T-helper 1 cell (primary cell): ENCODE data around the gene GH1.
A peak's percentile ranks its signal among the peaks of the same experiment; 100 is the strongest.
"Not testable (repeated sequence)": the region's sequence is repeated elsewhere in the genome, so short reads cannot be mapped to it uniquely, and the experiment has no call there.

Experiments used
- DNase-seq, 5 donors: peaks; one replicate each; pipeline ENCODE4 v3.0.0-alpha.2; 2012 to 2020
- total RNA-seq, 4 donors: gene quantifications; one replicate each; lab custom pipeline; 2026; lab: John Stamatoyannopoulos, UW

GH1 gene
- total RNA-seq: 0 reads per million in 4 donors

DNA sequence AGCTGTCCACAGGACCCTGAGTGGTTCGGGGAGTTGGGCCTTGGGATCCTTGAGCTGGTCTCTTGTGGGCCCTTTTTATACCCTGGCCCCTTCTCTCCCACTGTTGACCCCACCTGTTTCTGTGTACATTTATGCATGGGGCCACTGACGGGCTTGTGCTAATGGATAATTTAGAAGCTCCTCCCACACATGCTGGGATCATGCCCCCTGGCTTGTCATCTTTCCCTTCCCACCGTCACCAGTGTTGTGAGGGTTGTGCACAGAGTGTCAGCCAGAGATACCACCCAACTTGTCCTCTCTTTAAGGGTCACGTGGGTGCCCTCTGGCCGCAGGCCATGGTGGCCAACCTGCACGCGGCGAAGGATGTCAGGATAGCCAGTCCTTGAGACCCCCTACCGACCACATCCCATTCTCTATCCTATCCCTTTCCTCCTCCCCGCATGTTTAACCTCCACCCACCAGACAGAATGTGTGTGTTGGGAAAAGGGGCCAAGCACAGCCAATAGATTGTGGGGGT is at the start of gene GH1:
Gene GH1, minus strand, starts transcription at position 51 of the 517 bp plus-strand sequence. CDS start 63 bp downstream, outside the sequence.
- not testable (repeated sequence) for DNase-seq

DNA sequence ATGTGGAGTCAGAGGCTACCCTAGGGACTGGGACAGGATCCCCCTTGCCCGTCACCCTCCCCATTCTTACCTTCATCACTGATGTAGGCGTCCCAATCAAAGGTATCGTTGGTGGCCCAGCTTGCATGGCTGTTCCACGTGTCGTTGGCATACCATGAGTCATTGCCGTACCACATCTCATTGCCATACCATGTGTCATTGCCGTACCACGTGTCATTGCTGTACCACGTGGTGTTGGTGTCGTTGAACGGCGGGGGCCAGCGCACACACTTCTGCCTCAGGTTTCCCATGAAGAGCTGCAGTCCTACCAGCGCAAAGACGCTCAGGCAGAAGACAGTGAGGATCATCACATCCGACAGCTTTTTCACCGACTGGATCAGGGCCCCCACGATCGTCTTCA is 49.3 kb upstream of the GH1 start:
- DNase-seq: no peak

DNA sequence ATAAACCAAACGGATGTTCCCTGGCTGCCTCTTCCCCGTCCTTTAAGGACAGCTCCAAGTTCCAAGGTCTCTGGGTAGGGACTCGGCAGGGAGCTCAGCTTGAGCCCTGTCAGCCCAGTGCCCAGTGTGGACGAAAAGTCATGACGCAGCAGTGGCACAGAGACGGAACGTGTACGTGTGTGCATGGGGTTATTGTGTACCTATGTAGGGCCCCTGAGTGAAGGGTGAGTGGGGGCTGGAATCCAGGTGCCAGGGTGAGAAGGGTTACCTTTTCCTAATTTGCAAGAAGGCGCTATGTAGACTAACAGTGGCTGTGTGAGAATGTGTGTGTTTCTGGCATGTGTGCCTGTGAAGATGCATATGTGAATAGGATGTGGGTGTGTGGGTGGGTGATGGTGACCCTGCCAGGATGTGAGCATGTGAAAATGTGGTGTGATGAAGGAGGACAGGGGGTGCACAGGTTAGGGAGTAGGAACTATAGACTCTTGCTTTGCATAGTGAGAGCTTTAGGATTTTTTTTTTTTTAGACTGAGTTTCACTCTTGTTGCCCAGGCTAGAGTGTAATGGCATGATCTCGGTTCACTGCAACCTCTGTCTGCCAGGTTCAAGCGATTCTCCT is 48.1 kb upstream of the GH1 start:
- peak in 1 of 5 donors; percentile 30 for DNase-seq

DNA sequence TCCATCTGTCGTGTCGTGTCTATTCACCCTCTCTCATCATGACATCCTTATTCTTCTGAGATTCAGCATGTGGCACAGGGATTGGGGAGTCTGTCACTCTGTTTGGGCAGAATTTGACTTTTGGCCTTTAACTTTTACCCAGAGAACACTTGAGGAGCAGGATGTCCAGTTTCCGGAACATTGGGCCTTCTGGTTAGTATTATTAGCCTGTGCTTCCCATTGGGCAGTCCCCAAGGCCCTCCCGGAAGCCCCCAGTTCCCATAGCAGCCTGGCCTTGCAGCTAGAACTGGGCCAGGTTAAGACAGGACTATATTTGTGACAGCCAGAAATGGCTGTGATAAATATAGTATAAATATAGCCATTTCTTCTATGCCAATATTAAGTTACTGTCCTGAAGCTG is 44.5 kb upstream of the GH1 start:
- DNase-seq: no peak

DNA sequence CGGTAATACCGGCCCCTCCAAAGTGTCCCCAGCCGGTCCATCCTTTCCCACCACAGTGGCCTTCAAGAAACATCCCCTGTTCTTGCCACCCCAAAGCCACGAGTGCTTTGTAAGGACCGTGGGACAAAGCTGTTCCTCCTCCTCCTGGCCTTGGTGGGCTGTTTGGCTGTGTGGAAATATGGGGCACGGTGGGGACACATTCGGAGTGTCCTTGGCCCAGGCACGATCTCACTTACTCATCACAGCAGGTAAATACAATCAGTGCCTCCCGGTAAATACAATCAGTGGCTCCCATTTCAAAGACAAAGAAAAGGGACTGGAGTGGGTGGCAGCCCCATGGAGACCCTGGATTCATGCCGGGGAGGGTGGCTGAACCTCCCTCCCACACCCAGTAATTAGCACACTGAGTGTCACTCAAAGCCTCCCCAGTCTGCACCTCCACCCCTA is 43.7 kb upstream of the GH1 start:
- no peak for DNase-seq

DNA sequence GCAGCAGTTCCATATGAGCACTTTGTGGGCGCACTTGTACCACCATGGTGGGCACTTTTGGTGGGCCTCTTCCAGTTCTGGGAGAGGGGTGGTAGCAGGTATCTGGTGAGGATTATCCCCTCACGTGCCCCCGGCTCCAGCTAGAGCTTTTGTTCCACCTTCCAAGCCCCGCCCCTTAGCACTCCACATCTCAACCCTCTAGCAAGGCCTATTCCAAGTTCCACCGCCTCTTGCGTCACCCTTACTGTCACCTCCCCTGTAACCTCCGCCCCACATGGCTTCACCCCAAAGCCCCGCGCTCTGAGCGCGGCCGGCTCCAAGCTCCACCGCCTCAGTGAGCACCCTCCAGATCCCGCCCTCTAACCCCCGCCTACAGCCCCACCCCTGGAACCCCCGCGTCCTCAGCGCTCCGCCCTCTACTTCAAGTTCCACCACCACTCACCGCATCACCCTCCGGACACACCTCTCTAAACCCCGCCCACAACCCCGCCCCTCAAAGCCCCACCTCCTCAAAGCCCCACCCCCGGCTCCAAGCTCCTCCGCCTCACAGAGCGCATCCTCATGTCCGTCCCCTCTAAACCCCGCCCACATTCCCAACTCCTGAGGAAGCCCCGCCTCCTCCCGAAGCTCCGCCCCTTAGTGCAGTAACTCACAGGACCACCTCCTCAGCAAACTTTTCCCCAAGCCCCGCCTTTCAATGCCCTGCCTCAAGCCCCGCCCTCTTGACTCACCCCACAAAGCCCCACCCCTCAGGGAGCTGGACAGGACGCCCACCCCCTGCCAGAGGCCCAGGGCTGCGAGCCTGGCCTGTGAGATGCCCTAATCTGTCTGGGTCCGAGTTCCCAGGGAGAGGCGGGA is 42.9 kb upstream of the GH1 start:
- DNase-seq: peak in 4 of 5 donors; percentile 20 to 38 (median 26)

DNA sequence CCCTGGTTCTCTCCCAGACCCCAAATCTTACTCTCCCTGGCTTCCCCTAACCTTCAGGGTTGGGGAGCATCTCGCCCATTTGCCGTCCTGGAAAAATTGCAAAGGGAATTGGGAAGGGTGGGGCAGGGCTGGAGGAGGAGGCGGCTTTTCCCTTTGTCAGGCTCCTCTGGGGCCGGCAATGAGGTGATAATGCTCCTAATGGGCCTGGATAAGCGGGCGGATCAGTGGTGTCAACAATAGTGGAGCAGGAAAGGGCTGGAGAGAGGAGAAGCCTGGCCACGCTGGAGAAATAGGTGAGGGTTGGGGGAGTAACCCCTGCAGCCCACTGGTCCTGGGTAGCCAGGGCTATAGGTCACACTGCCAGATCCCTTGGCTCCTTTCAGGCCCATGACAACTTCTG is 41.8 kb upstream of the GH1 start:
- DNase-seq: no peak

DNA sequence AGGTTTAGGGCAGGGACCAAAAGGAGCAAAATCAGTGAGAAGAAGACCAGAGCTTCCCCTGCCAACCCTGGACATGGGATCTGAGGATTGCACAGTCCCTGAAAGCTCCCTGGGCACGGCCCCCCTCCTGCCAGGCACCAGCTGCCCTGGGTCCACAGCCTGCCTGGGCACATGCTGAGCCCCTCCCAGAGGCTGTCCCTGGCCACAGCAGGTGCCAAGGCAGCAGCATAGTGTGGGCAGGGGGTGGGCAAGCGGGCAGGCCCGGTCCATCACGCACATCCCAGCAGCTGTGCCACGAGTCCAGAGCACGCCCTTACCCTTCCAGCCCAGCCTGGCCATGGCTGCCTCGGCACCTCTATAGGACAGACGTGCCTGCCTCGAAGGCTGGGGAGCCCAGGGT is 41.4 kb upstream of the GH1 start:
- DNase-seq: no peak

DNA sequence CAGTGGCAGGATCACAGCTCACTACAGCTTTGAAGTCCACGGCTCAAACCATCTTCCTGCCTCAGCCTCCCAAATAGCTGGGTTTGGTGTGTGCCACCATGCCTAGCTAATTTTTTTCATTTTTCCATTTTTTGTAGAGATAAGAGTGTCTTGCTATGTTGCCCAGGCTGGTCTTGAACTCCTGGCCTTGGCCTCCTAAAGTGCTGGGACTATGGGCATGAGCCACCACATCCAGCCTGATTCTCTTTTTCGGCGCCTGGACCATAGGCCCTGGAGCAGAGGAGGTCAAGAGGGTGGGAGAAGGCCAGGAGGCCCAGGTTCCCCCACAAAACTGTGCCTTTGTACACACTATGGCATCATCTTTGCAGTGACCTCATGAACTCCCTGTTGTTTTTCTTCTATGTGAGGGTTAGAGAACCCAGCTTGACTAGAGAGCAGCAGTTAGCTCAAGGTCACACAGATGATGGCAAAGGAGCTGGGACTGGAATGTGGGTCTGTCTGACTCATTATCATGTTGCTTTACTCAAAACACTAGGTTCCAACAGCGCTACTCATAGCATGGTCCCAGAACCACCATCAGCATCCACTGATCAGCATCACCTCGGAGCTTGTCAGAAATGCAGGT is 37.8 kb upstream of the GH1 start:
- DNase-seq: no peak

DNA sequence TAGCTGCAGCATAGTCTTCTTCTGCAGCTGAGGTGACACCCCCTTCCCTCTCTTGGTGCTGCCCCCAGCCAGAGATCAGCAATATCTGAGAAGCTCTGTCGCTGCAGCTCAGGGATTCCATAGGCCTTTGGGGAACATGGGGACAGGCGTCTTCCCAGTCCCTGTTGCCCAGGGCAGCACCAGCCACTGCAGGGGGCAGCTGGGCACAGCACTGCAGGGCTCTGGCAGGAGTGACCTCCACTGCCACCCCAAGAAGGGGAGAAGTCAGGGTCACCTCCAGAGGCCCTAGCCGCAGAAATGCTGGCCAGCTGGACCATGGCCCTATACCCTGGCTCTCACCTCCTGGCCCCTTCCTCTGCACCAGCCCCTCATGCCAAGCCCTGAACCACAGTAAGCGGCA is 37.2 kb upstream of the GH1 start:
- DNase-seq: no peak

DNA sequence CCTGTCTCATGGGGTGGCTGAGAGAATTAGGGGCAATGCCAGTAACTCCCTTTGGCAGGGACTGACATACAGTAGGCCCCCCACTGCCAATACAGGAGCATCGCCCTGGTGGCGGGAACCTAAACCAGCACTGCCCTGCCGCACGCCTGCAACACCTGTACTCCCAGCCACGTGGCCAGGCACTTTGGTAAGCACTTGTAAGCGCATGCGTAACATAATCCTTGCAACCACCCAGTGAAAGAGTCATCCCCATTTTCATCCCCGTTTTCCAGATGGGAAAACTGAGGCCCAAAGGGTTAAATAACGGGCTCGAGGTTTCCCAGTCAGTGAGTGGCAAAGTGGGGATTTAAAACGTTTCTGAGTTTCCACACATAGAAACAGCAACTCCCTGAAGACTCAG is 36.6 kb upstream of the GH1 start:
- no peak for DNase-seq

DNA sequence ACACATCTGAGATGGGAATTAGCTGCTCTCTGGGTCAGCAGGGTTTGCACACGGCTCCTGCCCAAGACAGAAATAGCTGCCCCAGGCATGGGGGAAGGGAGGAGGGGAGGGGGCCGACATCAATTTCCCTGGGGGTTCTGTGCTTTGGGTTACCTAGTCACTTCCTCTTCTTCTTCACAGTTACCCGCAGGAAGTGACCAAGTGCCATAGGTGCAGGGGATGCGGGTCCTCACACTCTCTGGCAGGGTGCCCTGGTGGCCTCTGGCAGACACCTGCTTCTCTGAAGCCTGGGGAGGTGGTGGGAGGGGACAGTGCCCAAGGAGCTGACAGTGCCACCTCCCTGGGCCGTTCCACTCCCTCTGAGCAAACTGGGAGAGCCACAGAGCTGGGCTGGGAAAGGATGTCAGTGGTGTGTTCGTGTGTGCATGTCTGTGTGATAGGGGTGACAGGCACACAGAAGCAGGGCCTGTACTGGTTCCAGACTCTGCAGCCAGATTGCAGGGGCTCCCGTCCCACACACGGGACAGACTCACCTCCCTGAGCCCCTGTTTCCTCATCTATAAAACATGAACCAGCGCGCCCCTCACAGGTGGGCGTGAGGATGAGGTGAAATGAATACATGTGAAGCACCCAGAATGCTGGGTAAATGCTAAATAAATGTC is 35.9 kb upstream of the GH1 start:
- peak in 1 of 5 donors; percentile 44 for DNase-seq

DNA sequence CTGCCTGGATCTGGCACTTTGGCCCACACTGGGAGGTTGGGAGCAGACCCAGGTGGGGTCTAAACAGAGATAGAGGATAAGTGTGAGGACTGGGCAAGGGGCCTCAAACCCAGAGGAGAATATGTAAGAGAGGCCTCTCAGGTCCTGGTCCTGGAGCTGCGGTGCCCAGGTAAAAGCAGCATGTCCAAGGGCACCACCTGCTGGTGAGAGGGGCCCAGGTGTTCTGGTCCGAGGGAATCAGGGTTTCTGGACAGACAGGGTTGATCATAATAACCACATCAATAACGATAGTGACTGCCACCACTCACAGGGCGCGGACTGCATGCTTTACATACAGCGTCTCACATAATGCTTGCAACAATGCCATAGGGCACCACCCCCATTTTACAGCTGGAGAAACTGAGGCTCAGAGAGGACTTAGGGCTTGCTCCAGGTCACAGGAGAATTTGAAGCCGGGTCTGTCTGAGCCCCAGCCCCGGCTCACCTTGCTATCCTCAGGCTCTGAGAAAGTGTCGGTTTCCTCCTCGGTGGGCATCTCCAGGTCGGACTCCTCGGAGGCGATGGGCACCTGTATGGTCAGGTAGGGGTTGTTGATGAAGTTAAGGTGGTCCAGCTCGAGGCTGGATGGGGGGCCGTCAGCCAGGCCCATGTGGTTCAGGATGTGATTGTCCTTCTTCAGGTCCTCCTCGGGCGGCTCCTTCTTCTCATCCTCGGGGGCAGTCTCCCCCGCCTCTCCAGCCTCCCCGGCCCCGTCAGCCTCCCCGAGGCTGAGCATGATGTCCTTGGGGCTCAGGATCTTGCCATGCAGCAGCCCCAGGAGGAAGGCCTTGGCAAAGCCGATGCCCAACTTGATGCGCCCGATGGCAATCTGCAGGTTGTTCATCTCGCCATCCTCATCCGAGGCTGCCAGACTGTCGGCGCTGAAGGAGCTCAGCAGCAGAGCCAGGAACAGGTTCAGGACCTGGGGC is 32.6 kb upstream of the GH1 start:
- DNase-seq: peak in 1 of 5 donors; percentile 20

DNA sequence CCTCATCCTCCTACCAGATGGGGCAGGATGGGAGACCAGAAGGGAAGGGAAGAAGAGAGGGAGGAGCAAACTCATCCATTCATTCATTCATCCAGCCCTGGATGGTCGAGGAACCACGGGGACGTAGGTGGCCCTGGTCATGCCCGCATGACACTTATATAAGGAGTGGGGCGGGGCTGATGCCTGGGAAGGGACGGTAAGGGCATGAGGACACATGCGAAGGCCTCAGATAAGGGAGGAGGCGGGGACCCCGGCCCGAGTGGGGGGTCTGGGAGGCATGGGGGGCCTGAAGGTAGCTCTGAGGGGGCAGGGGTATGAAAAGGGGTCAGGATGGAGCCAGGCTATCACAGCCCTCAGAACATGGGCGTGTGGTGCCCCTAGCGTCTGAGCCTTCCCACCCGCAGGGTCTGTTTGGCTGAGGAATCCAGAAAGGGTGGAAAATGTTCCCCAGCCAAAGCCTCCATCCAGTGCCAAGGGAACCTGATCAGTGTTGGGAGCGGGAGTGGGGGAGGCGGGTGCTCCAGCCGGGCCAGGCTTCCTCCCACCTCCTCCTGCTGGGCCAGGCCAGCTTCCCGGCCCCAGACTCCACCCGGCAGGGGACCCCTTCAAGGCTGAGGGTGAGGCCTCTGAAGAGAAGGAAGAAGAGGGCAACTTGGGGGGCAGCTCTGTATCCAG is 31.1 kb upstream of the GH1 start:
- DNase-seq: no peak

DNA sequence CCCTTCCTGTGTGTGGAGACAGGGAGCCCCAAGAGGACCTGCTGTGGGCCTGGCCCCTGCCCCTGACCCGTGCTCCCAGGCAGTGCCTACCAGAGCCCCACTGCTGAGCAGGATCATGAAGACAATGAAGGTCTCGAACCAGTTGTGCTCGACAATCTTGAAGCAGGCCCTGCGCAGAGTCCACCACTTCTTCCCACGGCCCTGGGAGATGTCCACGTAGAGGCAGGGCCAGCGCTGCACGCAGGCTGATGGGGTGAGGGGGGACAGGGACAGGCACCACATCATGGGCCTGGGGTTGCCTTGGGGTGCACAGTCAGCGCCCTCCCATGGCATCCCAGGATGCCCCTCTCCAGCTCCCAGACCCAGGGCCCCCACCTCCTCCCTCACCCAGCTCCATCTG is 29.9 kb upstream of the GH1 start:
- no peak for DNase-seq

DNA sequence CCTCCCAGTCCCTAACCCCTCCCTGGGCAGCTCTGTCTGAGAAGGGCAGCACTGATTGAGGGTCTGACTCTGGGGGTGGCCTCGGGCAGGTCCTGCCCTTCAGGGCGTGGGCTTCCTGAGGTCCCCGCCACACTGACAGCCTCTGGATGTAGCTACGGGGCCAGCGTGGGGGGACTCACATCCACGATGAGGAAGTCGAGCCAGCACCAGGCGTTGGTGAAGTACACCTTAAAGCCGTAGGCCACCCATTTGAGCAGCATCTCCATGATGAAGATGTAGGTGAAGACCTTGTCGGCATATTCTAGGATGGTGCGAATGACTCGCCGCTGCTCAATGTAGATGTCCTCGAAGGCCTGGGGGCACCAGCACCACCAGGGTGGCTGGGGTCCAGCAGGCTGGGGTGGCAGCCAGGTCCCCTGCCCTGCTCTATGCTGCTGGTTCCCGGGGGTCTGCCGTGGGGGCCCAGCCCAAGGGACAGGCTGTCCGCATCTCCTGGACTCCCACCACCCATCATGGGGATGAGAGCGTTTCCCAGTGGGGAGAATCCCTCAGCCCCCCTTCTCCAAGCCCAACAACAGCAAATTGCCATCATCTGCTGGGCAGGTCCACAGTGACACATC is 29.2 kb upstream of the GH1 start:
- DNase-seq: no peak

DNA sequence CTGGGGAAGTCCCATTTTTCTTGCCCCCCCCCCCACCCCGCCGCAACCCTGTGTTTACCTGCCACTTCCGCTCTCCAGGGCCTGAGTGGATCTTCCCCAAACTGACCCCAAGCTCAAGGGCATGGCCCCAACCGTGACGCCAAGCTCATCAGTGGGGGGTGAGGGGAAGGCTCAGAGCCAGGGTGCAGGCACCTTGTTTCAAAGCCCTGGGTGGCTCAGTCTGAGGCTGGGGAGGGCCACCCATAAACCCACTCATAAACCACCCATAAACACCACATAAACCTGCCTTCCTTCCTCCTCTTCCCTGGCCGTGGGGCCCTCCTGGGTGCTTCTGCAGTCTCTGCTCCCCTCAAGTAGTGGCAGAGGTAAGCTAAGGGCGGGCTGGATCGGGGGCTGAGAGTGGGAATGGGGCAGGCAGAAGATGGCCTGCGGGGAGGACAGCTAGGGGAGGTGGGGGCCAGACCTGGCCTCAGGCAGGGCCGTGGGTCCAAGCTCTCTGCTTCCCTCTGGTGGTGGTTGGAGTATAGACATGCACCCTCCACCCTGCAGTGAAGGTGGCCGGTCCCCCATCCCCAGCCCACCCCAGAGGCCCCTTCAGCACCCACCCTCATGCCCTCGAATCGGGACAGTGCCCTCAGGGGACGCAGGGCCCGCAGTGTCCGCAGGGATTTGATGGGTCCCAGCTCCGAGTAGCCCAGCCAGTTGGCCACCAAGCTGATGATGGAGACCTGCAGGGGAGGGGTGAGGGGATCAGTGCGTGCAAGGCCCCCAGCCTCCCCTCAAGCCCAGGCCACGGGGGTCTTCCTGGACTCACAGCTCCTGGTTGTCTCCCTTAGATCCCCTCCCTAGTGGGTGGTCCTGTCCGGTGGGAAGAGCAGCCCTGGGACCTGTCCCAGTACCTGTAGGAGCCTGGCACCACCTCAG is 28.1 kb upstream of the GH1 start:
- DNase-seq: peak in 4 of 5 donors; percentile 30 to 67 (median 46)

DNA sequence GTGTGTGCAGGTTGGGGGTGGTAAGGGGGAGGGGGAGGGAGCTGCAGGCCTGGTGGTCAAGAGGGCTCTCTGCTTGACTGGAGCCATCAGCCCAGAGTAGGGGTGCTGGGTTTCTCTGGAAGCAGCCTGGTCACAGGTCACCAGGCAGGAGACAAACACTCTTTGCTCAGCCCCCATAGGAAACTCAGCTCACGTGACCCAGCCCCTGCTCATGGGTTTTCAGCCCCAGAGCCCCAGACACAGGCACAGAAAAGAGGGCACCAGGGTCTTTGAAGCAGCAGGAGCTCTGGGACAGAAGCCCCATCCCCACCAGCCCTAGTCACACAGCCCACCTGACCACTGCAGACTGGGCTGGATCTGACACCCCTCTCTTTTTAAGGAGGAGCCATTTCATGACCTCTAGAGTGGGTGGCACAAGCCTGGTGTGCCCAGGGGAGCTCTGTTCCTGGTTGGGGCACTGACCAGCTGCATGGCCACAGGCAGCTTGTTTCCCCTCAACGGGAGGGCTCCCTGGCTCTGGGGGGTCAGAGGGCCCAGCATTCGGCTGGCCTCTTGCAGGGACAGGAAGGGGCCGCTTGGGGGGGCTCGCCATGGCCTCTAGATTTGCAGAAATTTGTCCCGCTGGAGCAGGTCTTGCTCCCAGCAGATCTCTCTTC is 27.3 kb upstream of the GH1 start:
- no peak for DNase-seq
